Fibroblast of peridontal ligament (primary cell): ENCODE results near the gene IL15RA.
"Not testable (repeated sequence)": the region's sequence is repeated elsewhere in the genome, so short reads cannot be mapped to it uniquely, and the experiment has no call there.

Experiments
- DNase-seq: peaks from one replicate; pipeline ENCODE4 v3.0.0-alpha.2; 2010; ENCODE audit errors: extremely low read depth

Gene IL15RA

DNA sequence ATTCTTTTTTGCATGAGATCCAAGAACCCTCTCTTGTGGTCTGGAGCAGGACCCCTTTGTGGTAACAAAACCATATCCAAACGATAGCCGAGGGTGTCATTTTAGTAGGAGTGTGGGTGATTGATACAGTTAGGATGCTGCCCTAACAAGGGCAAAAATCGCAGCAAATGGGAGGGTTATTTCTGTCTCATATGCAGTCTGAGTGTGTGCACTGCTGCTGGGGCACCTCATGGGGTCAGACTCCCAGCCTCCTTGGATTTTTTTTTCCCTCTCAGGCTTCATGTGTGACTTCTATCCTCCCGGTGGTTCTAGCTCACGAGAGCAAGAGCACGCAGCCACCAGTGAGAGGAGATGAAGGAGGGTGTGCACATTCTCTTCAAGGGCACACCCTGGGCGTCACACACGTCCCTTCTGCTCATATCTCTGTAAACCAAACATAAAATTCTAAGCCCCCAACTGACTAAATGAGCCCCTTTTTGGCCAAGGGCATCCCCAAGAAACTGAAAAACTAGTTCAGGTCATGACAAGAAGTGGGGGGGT, 28.6 kb upstream of the IL15RA start:
- no peak for DNase-seq

DNA sequence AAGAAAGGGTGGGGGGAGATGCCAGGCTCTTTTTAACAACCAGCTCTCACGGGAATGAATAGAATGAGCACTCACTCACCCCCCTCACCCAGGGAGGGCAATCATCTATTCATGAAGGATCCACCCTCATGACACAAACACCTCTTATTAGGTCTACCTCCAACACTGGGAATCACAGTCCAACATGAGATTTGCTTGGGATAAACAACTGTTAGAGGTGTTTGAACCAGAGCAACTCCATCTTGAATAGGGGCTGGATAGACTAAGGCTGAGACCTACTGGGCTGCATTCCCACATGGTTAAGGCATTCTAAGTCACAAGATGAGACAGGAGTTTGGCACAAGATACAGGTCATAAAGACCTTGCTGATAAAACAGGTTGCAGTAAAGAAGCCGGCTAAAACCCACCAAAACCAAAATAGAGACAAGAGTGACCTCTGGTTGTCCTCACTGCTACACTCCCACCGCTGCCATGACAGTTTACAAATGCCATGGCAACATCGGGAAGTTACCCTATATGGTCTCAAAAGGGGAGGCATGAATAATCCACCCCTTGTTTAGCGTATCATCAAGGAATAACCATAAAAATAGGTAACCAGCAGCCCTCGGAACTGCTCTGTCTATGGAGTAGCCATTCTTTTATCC, 27.9 kb upstream of the IL15RA start:
- not testable (repeated sequence) for DNase-seq

DNA sequence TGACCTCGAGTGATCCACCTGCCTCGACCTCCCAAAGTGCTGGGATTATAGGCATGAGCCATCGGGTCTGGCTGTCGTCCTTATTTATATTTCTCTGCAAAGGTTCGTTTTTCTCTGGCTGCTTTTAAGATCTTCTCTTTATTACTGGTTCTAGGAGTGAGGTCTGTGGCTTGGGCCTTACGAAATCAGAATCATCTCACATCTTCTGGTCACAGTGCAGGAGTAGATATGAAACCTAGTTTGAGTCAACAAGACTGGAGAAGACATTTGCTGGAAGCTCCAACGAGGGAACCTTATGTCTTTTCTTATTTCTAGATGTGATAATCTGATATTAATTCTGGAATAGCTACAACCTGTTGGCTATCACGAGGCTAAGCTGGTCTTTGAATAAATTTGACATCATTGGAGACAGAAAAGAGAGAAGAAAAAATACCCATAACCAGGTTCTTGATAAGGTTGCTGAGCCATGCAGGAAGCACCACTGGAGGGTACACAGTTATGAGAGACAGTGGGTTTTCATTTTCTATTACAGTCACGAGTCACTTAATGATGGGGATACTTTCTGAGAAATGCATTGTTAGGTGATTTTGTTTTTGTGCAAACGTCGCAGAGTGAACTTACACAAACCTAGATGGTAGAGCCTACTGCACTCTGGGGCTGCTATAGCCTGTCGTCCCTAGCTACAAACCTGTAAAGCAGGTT, 25.6 kb upstream of the IL15RA start:
- no peak for DNase-seq

DNA sequence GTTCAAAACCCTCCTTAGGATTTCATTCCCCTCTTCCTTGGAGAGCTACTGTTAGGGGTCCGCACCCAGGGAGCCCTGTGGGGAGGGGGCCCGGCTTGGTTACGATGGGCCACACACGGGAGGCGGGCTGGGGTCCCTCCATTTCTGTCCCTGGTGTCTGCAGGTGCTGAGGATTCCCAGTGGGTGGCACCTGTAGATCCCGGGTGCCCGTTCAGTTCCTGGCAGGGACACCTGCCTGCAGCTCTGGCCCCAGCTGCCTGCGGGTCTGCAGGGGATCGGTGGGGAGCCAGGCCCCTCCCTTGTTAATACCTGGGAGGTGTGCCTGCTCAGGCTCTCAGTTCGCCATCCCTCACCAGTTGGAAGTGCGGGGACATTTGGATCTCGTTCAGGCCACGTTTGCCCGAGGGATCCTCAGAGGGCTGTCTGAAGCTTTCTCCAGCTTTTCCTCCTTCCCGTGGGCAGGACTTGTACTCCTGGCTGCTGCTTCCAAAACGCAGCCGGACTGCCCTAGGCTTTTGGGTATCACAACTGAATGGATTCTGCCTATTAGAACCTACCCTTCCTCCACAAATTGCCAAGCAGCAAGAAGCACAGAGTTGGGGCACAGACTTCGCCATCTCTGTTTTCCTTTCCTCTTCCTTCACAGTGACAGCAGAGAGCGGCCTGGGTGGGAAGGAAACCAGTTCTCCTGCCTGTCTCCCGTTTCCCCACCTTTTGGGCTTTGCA, 22.3 kb upstream of the IL15RA start:
- DNase-seq: no peak

DNA sequence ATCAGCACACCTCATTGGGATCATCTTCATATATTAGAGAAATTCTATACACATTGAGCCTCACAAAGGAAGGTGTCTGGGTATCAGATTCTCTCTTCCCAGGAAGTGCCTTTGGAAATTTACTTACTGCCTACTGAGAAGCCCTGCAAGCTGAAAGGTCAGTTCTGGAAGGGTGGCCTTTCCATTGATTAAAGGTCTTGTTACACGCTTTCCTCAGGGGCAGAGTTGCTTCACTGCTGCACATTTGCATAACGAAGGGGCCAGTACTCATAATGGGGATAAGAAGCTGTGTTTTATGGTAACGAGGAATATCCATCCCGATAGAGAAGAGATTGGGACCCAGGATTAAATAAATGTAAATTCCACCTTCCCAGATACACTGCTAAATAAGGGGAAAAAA, 19.4 kb upstream of the IL15RA start:
- no peak for DNase-seq

DNA sequence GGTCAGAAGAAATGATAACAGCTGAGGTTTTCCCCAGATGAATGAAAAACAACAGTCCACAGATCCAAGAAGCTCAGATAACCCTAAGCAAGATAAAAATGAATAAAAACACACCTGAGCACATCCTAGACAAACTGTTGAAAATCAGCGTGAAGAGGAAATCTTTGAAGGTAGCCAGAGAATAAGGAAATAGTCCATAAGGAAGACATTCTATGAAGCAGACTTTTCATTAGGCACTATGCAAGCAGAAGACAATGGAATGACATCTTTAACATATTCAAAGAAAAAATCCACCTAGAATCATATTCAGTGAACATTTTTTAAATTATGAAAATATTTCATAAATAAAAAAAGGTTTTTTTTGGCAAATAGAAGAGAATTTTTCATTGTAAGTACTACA, 15.1 kb upstream of the IL15RA start:
- no peak for DNase-seq

DNA sequence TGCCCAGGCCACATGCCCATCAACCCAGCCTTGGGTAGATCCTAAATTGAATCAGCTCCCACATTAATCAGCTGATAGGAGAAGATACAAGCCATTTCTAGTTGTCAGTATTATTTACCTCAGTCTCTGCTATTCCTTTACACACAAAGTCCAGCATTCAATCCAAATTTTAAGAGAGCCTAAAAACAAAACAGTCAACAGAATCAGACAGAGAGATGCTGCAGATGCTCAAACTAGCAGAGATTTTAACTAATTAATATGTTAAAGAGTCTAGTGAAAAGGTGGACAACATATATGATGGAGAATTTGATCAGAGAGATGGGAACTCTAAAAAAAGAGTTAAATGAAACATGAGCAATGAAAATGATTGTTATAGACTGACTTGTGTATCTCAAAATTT, 14.4 kb upstream of the IL15RA start:
- no peak for DNase-seq

DNA sequence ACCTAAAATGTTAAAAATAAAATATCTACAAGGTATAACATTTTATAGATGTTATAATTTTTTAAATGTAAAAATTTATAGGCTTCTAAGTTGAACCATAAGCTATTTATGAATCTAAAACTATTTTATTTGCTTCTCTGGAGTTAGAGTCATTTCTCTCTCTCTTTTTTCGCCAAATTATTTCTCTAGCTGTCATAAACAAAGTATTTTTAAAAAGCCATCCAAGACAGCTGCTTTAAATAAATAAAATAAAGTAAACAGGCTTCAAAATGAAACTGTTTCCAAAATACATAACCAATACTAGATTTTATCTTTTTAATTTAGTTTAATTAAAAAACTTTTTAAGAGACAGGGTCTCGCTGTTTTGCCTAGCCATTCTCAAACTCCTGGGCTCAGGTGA, 12.4 kb upstream of the IL15RA start:
- no peak for DNase-seq

DNA sequence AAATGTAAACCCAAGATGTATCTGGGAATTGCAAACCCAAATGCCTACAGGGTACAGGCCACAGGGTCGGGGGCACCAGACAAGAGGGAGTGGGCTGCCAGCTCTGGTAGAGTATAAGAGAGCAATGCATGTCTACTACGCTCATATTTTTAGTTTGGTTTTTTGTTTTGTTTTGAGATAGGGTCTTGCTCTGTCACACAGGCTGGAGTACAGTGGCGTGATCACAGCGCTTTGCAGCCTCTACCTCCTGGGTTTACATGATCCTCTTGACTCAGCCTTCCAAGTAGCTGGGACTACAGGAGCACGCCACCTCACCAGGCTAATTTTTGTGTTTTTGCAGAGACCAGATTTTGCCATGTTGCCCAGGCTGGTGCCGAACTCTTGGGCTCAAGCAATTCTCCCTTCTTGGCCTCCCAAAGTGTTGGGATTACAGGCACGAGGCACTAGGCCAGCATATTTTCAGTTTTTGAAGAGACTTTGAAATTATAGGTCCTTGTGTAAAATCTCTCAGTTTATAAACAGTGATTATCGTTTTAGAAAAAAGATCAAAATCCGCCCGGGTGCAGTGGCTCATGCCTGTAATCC, 11.1 kb upstream of the IL15RA start:
- DNase-seq: no peak

DNA sequence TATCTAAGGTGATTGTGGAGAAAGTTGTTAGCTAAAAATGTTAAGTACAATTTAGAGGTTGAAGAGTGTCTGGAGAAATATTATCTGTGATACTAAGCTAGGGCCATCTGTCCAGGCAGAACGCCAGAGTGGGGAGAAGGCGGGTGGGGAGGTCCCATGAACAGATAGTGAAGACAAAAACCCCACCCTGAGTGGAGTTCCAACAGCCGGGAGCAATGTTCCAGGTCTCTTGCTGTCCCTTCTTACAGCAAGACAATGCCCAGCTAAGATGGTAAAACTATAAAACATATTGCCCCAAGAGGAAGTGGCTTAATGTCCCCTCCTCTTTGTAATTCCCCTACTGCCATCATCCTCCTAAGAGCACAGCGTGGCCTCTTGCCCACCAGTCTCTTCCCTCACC, 10.4 kb upstream of the IL15RA start:
- no peak for DNase-seq

DNA sequence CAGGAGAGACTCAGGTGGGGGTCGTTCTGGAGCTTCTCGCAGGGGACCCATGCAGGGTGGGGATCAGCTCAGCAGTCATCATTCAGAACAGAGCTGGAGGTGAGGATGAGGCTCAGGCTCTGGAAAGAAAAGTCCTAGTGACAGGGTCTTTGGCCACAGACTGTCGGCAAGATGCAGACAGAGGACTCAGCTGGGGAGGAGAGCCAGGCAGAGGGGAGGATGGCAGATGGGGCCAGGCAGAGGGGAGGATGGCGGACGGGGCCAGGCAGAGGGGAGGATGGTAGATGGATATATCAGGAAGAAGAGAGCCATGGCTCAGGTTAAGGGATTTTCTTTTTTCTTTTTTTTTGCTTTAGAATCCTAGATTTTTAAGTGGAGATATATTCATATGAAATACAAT, 7.7 kb upstream of the IL15RA start:
- DNase-seq: no peak

DNA sequence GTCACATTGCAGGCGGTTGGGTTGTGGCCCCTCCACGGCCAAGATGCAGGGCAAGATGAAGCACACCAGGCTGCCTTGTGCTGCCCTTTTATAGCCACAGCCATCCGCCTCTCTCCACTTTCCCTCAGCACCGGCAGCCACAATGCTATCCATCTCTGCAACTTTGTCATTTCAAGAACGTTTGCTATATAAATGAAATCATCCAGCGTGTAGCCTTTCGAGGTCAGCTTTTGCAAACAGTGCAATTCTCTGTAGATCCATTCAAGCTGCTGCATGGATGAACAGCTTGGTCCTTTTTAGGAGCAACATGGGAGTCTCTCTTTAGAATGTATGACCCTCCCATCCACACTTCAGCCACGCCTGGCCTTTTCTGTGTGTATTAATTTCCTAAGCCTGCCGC, 6.4 kb upstream of the IL15RA start:
- no peak for DNase-seq

DNA sequence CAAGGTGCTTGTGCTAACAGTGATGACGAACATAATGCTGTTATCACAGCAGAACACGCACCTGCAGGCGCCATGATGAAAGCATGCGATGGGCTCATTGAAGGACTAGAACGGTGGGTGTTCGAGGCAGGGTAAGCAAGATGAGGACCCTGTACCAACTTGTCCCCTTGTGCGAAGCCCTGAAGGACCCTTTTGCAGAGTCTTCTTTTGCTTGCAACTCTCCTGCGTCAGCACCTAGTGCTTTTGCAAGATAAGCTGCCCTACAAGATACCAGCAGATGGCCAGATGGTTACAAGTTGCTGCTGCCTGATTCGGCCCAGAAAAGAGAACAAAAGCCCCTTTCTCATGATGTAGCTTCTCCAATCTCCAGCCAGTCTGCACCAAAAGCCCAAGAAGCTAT, 4.2 kb upstream of the IL15RA start:
- DNase-seq: no peak

DNA sequence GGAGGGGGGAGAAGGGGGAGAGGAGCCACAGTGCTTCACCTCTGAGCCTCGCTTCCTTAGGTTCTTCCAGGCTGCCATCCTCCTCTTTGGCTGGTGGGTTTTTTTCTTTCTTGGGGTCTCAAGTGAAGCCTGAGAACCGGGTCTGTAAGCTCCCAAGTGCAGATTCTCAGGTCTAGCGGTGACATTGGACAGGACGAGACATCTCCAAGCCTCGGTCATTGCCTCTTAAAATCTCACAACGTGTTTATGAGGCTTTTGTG, 817 bp upstream of the IL15RA start:
- no peak for DNase-seq

DNA sequence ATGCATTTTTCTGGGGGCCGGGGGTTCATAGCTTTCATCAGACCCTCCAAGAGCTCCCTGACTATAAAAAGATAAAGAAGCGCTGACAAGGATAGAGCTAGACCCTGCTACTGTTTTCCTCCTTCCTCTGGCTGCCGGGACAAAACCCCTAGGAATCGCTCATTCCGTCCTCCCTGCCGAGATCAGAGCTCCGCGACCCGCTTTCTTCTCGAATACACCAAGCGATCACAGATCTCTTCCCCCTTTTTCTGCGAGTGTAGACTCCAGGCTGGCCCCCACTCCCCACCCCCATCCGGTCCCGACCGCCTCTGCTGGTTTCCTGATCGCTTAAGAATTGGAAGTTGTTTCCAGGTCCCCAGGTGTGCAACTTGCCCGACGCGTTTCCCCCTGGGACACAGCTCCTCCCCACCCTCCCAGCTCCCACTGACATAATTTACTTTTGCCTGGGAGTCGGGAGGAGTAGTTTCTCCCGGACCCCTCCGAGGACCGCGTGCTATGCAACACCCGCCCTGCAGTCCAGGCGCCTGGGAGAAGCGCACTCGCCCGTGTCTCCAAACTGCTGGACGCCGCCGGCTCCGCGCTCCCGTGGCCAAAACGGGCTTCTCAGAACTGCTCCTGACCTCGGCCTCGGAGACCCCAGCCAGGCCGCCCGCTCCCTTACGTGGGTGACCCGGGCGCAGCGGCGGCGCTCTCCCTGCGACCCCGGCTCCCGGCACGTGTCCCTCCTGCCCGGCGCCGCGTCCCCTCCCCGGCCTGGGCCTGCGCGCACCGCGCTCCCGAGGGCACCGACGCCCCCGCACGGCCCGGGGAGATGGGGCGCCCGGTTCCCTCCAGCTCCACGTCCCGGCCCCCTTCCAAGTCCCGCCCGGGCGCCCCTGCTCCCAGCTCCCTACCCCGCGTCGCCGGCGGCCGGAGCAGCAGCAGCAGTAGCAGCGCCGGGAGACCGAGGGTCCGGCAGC, 552 bp downstream of the IL15RA start:
- DNase-seq: peak; percentile 46

DNA sequence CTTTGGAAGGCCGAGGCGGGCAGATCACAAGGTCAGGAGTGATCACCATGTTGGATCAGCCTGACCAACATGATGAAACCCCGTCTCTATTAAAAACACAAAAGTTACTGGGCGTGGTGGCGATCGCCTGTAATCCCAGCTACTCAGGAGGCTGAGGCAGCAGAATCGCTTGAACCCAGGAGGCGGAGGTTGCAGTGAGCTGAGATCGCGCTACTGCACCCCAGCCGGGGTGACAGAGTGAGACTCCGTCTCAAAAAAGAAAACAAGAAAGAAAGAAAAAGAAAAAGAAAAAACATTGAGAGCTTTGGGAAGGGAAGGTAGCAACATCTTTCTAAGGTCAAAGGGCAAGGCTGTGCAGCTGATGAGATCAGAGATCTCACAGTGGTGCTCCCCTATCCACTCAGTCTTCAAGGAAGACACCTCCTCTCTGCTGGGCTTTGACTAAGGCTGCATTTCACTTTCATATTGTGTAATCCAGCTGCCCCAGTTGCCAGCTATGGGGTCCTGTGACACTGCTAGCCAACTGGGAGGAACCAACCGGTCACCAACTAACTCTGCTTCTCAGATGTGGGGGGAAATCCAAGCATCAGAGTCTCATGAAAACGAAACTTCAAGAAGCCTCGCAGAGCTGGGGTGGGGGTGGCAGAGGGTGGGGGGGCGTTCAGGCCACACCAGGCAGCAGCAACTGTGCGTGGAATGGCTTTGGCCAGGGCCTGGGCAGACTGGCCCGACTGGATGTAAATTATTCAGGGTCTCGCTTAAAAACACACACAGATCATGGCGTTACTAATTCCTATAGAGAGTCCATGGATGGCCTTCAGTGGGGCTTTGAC, 1.5 kb downstream of the IL15RA start:
- DNase-seq: peak; percentile 15

DNA sequence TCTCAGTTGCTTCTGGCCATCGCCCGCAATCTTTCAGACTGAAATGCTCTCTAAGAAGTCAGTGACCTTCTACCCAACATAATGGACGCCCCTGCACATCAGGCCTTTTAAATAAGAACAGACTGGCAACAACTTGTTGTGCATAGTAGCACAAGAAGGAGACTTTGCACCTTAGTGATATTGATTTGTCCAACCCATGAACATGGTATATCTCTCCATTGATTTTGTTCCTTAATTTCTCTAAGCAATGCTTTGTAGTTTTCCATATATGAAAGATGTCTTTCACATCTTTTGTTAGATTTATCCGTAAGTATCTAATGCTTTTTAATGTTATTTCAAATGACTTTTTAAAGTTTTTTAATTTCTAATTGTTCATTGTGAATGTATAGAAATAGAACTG, 4.3 kb downstream of the IL15RA start:
- no peak for DNase-seq

DNA sequence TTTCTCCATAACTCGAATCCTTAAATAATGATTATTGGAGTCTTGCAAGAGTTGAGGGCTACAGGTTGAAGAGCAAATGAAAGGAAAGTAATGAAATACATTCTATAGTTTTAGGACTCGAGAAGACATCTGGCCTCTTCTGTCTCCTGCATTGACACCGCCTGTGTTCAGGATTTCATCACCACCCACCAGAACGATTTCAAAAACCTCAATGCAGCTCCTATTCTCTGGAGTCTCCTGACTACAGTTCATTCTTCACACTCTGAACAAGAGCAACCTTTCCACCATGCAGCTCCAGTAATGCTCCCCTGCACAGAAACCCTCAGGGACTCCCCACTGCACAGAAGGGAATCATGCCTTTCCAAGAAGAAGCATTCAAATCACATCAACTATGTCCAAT, 5.5 kb downstream of the IL15RA start:
- no peak for DNase-seq

DNA sequence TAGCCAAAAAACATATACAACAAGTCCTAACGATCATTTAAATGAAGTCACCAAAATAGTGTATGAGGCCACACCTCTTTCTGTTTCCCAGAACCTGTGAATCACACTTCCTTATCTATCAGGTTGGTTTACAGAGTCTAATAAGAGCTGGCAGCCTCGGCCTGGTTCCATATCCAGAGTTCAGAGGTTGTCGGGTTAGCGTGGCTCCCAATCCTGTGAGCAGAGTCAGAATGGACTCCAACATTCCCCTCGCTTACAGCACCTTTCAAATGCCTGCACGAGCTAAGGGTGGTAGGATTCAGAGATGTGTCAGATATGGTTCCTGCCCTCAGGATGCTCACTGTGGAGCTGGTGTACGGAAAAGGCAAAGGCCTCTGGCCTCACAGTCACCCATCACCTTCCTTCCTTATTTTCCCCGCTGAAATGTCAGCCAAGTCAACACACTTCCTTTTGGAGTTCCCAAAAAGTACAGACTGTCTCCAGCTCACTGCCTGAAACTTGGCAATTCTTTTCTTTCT, 6.0 kb downstream of the IL15RA start:
- DNase-seq: no peak

DNA sequence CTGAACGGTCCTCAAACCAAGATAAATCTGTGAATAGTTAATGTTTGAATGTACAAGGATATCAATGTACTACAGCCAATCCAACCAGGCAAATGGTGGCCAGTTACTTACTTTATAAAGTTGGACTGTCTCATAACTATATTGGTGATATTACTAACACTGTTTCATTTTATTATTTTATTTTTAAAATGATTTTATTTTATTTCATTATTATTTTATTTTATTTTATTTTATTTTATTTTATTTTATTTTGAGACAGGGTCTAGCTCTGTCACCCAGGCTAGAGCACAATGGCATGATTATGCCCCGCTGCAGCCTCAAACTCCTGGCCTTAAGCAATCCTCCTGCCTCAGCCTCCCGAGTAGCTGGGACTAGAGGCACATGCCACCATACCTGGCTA, 6.8 kb downstream of the IL15RA start:
- DNase-seq: no peak

DNA sequence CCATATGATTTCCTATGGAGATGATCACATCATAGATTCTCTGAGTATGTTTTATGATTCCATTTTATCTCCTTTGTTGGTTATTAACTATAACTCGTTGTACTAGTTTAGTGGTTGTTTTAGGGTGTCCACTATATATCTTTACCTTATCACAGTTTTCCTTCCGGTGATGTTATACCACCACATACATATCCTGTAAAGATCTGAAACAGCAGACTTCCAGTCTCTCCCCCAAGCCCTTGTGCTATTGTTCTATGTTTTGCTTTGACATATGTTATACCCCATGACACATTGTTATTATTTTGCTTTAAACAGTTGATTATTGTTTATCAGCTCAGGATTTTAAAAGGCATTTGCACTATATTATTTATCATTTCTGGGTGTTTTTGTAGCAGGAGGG, 7.3 kb downstream of the IL15RA start:
- DNase-seq: no peak
